Measurements from ENCODE around the gene RPS19. TPM values are rescaled to one million over a fixed set of nuclear protein-coding genes. Genes with fewer than 3 reads are reported as not detected.

The RPS19 gene
- total RNA-seq, 4 donors from 2014 or later: 673 to 1,241 (median 970) TPM

GRCh38 chr19:41920882-41921576, 61.0 kb downstream of the RPS19 start:
- Histone ChIP-seq H3K36me3 (no peaks in the 10 kb centered on the region), H3K4me1 (no peaks in the 10 kb centered on the region), H3K4me3 (no peak overlapping the region), H3K27ac (no peak overlapping the region), H3K27me3 (peaks cover 100% of the 10 kb centered on the region), H3K9me3 (no peaks in the 10 kb centered on the region)
- 5 to 7% methylated on average over 7 to 10 of the region's 26 CpGs for WGBS, 2 donors (ENCODE audit: low coverage in 1 of 2)
- no peak for ATAC-seq
- TF ChIP-seq POLR2AphosphoS5 (IDR thresholded peaks at IDR 0.05) (no peak), POLR2A (IDR thresholded peaks at IDR 0.05) (no peak)

DNA sequence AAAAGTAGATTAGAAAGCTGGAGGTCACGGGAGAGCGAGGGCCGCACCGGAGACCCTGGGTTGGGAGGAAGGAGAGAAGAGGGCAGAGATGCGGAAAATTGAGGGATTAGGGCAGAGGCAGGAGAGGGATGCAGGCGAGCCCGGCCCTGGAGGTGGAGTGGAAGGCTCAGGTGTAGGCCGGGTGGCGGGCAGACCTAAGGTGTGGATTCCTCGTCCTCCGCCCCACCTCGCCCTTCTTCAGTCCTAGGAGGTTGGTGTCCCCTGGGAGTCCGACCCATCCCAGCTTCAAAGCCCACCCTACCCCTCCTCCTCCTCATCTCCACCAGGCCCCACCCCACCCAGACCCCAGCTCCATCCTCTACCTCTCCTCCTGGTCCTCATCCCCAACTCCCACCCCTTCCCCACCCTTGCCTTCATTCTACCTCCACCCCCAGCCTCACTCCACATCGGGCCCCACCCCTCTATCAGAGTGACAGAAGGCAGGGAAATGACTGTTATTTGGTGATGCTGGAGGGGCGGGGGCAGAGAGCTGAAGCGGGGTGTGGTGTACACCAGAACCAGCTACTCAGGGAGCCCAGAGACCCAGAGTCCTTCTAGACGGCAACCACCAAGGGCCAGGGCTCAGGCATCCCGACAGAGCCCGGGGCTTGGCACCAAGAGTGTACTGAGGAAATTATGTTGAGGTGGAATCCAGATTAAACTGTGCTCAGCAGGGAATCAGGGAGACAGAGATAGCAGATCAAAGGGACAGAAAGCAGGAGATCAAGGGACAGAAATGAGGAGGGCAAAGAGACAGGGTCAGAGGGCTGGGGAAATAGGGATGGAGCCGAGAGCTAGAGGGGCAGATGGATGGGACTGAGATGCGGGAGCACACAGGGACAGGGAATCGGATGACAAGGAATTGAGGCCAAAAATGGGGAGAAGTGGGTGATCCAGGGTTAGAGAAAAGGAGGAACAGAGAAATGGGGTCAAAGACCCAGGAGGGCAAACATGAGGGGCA, 61.8 kb downstream of the RPS19 start:
- peaks cover 100% of the 10 kb centered on the region for H3K27me3 ChIP-seq
- TF ChIP-seq POLR2A (IDR thresholded peaks at IDR 0.05): no peak
- no peak for TF ChIP-seq EP300 (IDR thresholded peaks at IDR 0.05)
- no peak for TF ChIP-seq CTCF (IDR thresholded peaks at IDR 0.05)
- TF ChIP-seq POLR2AphosphoS5 (IDR thresholded peaks at IDR 0.05): no peak
- H3K4me3 ChIP-seq: no peak overlapping the region
- no peak overlapping the region for H3K27ac ChIP-seq
- 10 to 12% methylated on average over 16 to 18 of the region's 22 CpGs for WGBS, 2 donors (ENCODE audit: low coverage in 1 of 2)
- ATAC-seq: no peak
- H3K4me1 ChIP-seq: no peaks in the 10 kb centered on the region
- no peaks in the 10 kb centered on the region for H3K36me3 ChIP-seq
- H3K9me3 ChIP-seq: no peaks in the 10 kb centered on the region

Small RNA genes within 50 kb of the gene (small RNA-seq; reads per million reads assigned to genes)
- 0 reads per million in 4 donors for gene MIR6797

Other genes starting within 250 kb of the RPS19 start
- 1 to 10 TPM in 1 of 4 donors, under 1 TPM in 2, not detected in 1; 0.52 to 2.6 (median 0.93) TPM for gene CEACAM4, start 233.2 kb upstream of the RPS19 start, total RNA-seq
- 1 to 10 TPM in 1 of 4 donors, under 1 TPM in 1, not detected in 2; 0.96 to 5.6 TPM for gene CEACAM7, start 172.0 kb upstream of the RPS19 start, total RNA-seq
- 10 to 100 TPM in 1 of 4 donors, under 1 TPM in 2, not detected in 1; 0.31 to 13.9 (median 0.31) TPM for gene CEACAM5, start 151.6 kb upstream of the RPS19 start, total RNA-seq
- gene CEACAM6, start 104.7 kb upstream of the RPS19 start, total RNA-seq: 10 to 100 TPM in 1 of 4 donors, under 1 TPM in 1, not detected in 2; 0.78 to 30.2 TPM
- gene CEACAM3, start 63.7 kb upstream of the RPS19 start, total RNA-seq: 1 to 10 TPM in 1 of 4 donors, under 1 TPM in 1, not detected in 2; 0.54 to 1.6 TPM
- gene LYPD4, start 15.6 kb upstream of the RPS19 start, total RNA-seq: not detected
- not detected for gene DMRTC2, start 15.2 kb upstream of the RPS19 start, total RNA-seq
- gene CD79A, start 17.0 kb downstream of the RPS19 start, total RNA-seq: under 1 TPM in 2 of 4 donors, not detected in 2; 0.40 to 0.99 TPM
- gene ARHGEF1, start 22.9 kb downstream of the RPS19 start, total RNA-seq: 10 to 100 TPM; 40.4 to 58.3 (median 51.4) TPM
- gene ERFL, start 68.2 kb downstream of the RPS19 start, total RNA-seq: not detected
- 100 to 1,000 TPM; 150 to 215 (median 201) TPM for gene RABAC1, start 99.1 kb downstream of the RPS19 start, total RNA-seq
- gene ATP1A3, start 134.0 kb downstream of the RPS19 start, total RNA-seq: 1 to 10 TPM in 2 of 4 donors, under 1 TPM in 1, not detected in 1; 0.81 to 2.6 (median 1.1) TPM
- 10 to 100 TPM in 3 of 4 donors, 1 to 10 TPM in 1; 7.0 to 23.4 (median 12.3) TPM for gene GRIK5, start 210.0 kb downstream of the RPS19 start, total RNA-seq
- 10 to 100 TPM; 14.4 to 25.3 (median 17.1) TPM for gene ZNF574, start 215.9 kb downstream of the RPS19 start, total RNA-seq